Mammary epithelial cell (primary cell): ENCODE data around the gene TELO2.

Experiments
- CTCF ChIP-seq, 2 donors: IDR thresholded peaks in 1 of 2; conservative IDR thresholded peaks in 1 of 2; 2 replicates each; pipeline ENCODE4 v1.5.1; 2011 to 2012; ENCODE audit warnings: inconsistent platforms in 2 of 2, low read length in 2 of 2, mild to moderate bottlenecking in 2 of 2, control low read depth in 1 of 2, low read depth in 1 of 2; ENCODE audit not compliant: insufficient read depth in 1 of 2; ENCODE audit errors: extremely low read depth in 1 of 2
- EZH2 ChIP-seq: IDR thresholded peaks from 2 replicates; pipeline ENCODE4 v1.6.1; 2012; ENCODE audit warnings: low read length, inconsistent platforms, borderline replicate concordance

DNA sequence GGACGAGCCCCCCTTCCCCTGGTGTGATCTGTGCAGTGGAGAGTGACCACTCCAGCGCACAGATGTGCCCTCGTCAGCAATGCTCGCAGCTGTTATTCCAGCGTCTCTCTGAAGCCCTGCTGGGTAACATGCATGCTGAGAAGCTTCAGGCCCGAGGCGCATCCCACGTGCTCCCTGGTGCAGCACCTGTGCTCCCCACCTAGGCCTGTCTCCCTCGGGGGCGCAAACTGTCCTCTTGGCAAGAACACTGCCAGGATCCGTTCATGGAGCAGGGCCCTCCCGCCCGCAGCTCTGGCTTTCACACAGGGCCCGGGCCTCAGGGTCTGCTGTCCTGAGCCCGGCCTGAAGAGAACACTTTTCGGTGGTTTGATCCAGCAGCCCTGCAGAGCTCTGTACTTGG lies 53.3 kb downstream of the TELO2 start:
- TF ChIP-seq EZH2 (no peak), CTCF (conservative IDR thresholded peaks at IDR 0.05 in 1 of 2, IDR thresholded peaks at IDR 0.05 in 1 of 2; ENCODE audit: extremely low read depth in 1 of 2, insufficient read depth in 1 of 2, low read depth in 1 of 2, low read length in 2 of 2) (no peak)
